Measurements from ENCODE around the gene BSG. TPM values are rescaled to one million over a fixed set of nuclear protein-coding genes. Genes with fewer than 3 reads are reported as not detected.

BSG gene
- total RNA-seq (2014; rRNA removed; shearing (Covaris generic); ENCODE audit: low replicate concordance) = 222 and 323 TPM in 2 replicates

DNA sequence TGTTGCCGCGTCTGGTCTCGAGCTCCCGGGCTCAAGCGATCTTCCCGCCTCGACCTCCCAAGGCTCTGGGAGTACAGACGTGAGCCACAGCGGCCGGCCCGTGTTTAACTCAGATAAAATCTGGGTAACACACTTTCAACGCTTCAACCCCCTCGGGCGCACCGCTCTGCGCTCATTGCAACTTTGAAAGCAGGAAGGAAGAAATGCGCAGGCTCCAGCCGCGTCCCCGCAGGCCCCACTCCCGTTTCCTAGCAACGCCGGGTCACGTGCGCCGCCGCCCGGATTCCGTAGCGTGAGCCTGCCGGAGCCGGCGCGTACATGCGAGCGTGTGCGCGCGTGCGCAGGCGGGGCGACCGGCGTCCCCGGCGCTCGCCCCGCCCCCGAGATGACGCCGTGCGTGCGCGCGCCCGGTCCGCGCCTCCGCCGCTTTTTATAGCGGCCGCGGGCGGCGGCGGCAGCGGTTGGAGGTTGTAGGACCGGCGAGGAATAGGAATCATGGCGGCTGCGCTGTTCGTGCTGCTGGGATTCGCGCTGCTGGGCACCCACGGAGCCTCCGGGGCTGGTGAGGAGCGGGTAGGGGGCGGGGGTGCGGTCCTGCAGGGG, at the start of gene BSG:
Gene BSG, plus strand, starts transcription at position 457 of the 603 bp plus-strand sequence. Its CDS starts 39 bp downstream, at position 496.
- peak; percentile 94 for DNase-seq
- Histone ChIP-seq H3K9me3 (no peaks in the 10 kb centered on the region), H3K27me3 (no peaks in the 10 kb centered on the region), H3K4me3 (peak within 1 kb of the TSS; percentile 69), H3K36me3 (no peaks in the 10 kb centered on the region; the same call in 1 of the 2 replicates)

DNA sequence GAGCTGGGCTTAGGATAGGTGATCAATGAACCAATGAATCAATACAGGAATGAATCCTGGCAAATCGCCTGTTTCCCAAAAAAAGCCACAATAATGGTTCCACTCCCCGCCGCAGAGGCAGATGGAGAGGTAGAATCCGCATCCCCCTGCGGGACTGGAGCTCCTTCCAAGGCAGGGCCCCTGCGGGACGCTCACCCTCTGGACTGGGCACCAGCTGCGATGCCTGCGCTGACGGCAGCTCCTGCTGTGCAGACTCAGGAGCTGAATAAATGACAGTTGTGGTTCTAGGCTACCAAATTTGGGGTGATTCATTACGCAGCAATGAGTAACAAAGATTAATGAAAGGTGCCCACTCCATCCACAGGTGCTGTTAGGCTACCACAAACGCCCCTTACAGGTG, 49.7 kb upstream of the BSG start:
- no peaks in the 10 kb centered on the region for H3K36me3 ChIP-seq
- H3K4me3 ChIP-seq = no peak overlapping the region
- no peaks in the 10 kb centered on the region for H3K27me3 ChIP-seq
- no peaks in the 10 kb centered on the region for H3K9me3 ChIP-seq
- DNase-seq = no peak

DNA sequence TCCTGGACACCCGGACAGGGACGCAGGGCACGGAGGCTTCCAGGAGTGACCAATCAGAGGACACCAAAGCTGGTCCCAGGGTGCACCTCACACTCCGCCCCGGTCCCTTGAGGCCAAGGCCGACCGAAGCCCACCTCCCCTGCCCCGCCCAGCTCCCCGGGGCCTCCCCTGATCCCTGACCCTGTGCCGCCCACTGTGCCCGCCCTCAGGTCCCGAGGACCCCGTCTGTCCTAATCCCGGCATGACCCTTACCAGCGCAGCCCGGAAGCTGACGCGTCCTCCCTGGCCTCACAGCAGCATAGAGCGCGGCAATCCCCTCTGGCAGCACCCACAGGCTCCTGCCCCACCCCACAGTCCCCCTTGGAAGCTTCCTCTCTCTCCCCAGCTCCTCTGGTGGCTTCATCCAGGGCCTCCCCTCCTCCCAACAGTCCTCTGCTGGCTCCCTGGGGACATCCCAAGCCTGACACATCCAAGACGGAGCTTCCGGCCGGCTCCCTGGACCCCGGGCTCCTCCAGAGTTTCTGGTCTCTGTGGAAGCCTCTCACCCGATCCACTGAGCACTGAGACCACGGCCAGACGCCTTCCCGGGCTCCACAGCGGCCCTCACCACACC, 48.2 kb upstream of the BSG start:
- Histone ChIP-seq H3K27me3 (no peaks in the 10 kb centered on the region), H3K4me3 (no peak overlapping the region), H3K9me3 (no peaks in the 10 kb centered on the region), H3K36me3 (no peaks in the 10 kb centered on the region)
- DNase-seq = peak; percentile 49

DNA sequence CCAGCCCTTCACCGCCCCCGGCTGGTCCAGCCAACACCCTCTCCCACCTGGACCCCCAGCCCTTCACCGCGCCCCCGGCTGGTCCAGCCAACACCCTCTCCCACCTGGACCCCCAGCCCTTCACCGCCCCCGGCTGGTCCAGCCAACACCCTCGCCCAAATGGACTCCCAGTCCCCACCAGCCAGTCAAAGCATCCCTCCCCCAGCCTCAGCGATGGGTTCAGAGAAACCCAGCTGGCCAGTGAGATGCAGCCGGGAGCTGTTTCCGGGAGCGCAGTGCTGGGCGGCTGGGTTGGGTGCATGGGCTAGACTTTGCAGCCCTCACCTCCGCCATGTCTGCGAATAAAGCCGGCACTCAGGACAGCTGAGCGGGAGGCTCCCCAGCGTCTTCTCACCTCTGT, 47.4 kb upstream of the BSG start:
- no peaks in the 10 kb centered on the region for H3K27me3 ChIP-seq
- H3K4me3 ChIP-seq = no peak overlapping the region
- no peaks in the 10 kb centered on the region for H3K9me3 ChIP-seq
- no peak for DNase-seq
- no peaks in the 10 kb centered on the region for H3K36me3 ChIP-seq

DNA sequence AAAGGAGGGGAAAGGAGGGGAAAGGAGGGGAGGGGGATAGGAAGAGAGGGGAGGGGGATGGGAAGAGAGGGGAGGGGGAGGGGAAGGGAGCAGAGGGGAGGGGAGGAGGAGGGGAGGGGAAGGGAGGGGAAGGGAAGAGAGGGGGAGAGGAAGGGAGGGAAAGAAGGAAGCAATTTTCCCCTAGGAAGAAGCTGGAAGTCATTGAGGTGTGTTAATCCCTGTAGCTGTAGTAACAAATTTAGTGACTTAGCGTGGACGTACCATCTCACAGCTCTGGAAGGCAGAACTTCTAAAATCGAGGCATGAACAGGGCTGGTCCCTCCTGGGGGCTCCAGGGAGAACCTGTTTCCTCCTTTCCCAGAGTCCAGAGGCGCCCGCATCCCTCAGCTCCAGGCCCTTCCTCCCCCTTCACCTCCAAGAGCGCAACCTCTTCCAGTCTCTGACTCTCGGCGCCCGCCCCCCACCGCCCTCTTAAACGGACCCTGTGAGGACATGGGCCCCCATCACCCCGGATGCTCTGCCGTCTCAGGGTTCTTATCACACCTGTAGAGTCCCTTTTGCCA, 46.5 kb upstream of the BSG start:
- Histone ChIP-seq H3K27me3 (no peaks in the 10 kb centered on the region), H3K4me3 (no peak overlapping the region), H3K36me3 (no peaks in the 10 kb centered on the region), H3K9me3 (no peaks in the 10 kb centered on the region)
- no peak for DNase-seq

DNA sequence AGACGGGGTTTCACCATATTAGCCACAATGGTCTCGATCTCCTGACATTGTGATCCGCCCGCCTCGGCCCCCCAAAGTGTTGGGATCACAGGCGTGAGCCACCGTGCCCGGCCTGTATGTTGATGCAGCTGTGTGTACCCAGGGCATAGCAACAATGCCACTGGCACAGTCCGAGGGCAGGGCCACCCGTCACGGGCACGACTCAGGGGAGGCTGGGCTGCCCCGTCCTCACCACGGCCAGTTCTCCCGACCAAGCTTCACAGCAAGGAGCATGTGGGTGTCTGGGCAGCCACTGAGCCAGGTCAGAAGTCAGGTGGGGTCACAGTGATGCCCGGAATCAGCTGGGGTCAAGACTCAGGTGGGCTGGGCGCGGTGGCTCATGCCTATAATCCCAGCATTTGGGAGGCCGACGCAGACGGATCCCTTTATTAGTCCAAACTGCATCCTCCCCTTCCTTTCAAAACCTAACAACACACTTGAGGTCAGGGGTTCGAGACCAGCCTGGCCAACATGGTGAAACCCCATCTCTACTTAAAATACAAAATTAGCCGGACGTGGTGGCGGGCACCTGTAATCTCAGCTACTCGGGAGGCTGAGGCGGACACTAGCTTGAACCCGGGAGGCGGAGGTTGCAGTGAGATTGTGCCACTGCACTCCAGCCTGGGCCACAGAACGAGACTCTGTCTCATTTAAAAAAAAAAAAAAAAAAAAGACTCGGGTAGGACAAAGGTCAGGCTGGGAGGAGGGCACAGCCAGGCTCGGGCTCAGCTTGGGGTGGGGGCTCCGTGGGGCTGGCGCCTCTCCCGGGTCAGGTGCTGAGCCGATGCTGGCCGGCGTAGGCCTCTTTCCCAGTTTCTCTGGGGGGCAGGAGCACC, 42.0 kb upstream of the BSG start:
- H3K4me3 ChIP-seq = peak overlapping the region; percentile 59
- H3K27me3 ChIP-seq = no peaks in the 10 kb centered on the region
- H3K9me3 ChIP-seq = no peaks in the 10 kb centered on the region
- no peak for DNase-seq
- H3K36me3 ChIP-seq = no peaks in the 10 kb centered on the region

DNA sequence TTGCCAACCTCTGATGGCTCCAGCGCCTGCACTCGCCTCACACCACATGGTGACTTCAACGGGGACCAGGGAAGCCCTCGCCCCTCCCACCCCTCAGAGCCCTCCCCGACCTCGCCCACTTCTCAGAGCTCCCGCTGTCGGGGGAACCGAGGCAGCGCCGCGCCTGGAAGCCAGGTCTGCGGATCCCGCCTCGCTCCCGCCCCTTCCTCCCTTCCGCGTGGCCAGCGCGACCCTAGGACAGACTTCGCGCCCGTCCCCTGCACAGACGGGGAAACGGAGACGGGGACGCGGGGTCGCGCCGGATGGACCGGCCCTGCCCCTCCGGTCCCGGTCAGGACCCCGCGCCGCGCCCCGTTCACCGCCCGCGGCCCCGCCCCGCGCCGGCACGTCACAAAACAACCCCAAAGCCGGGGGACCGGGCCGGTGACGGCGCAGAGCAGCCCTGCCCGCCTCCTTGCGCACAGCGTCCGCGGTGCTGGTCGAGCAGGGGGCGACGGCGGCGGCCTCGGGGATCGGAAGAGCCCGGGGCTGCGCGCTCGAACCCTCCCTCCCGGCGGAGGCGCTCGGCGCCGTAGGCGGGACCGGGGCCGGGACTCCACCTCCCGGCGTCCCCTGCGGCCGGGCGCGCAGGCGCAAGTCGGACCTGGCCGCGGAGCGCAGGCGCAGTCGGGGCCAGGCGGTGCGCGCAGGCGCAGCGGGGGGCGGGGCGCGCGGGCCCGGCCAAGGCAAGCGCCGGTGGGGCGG, 41.2 kb upstream of the BSG start:
- Histone ChIP-seq H3K4me3 (peak overlapping the region; percentile 59), H3K9me3 (no peaks in the 10 kb centered on the region), H3K27me3 (no peaks in the 10 kb centered on the region), H3K36me3 (no peaks in the 10 kb centered on the region)
- peak; percentile 76 for DNase-seq

DNA sequence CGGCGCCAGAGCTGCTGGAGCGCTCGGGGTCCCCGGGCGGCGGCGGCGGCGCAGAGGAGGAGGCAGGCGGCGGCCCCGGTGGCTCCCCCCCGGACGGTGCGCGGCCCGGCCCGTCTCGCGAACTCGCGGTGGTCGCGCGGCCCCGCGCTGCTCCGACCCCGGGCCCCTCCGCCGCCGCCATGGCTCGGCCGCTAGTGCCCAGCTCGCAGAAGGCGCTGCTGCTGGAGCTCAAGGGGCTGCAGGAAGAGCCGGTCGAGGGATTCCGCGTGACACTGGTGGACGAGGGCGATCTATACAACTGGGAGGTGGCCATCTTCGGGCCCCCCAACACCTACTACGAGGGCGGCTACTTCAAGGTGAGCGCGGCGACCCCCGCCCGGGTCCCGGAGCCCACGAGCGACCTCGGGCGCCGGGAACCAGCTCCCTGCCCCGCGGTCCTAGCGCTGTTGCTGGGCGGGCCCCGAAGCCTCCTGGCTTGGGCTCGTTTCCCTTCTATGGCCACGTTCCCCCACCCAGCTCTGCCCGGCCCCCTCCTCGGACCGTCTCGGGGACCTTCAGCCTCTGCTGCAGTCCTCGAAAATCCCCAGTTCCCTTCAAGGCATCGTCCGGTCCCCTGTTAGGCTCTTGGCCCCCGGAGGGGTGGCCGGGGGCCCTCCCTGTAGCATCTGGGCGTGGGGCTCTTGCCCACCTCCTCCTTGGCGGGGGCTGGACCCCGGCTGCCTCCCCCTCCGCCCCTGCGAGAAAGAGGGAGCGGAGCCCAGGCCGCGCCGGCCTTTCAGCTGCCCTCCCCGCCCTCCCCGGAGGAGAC, 40.4 kb upstream of the BSG start, which contains the start of gene CDC34:
Gene CDC34, plus strand, starts transcription at position 8 of the 808 bp plus-strand sequence. Its CDS starts 172 bp downstream, at position 180.
- H3K4me3 ChIP-seq = peak within 1 kb of the TSS; percentile 73
- H3K9me3 ChIP-seq = no peaks in the 10 kb centered on the region
- H3K36me3 ChIP-seq = no peaks in the 10 kb centered on the region
- H3K27me3 ChIP-seq = no peaks in the 10 kb centered on the region
- DNase-seq = no peak

DNA sequence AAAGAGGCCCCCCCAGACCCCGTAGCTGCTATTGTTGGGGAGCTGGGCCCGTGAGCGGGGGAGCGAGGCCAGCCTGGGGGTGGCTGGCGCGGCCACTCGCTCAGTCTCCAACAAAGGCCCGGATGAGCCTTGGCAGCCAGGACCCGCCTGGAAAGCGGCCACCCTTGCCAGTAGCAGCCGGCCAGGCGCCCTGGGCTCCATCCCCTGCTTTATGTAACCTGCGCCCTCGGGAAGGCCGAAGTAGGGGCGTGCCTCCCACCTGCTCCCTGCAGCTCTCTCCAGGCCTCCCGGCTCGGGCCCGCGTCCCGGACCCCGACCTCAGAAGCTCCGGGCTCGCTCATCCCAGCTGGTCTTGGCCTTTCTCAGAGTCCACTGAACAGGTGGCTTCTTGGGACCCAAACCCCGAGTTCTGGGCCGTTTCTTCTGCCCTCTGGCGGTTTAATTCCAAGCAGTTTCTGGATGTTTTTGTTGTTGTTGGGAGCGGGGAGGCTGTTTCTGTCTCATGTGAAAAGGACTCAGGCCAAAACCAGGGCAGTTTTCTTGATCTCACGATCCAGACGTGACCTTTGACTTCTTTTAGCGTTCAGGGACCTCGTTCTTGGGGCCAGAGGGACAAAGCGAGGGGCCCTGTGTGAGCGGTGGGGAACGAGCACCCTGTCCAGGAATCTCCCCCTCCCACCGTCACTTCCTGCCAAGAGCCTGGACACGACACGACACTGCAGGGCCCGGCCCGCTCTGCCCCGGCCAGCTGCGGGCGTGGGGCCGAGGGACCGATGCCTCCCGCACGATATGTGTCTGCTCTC, 39.6 kb upstream of the BSG start:
- H3K4me3 ChIP-seq = peak overlapping the region; percentile 73
- no peaks in the 10 kb centered on the region for H3K27me3 ChIP-seq
- DNase-seq = peak; percentile 59
- H3K9me3 ChIP-seq = no peaks in the 10 kb centered on the region
- H3K36me3 ChIP-seq = no peaks in the 10 kb centered on the region

DNA sequence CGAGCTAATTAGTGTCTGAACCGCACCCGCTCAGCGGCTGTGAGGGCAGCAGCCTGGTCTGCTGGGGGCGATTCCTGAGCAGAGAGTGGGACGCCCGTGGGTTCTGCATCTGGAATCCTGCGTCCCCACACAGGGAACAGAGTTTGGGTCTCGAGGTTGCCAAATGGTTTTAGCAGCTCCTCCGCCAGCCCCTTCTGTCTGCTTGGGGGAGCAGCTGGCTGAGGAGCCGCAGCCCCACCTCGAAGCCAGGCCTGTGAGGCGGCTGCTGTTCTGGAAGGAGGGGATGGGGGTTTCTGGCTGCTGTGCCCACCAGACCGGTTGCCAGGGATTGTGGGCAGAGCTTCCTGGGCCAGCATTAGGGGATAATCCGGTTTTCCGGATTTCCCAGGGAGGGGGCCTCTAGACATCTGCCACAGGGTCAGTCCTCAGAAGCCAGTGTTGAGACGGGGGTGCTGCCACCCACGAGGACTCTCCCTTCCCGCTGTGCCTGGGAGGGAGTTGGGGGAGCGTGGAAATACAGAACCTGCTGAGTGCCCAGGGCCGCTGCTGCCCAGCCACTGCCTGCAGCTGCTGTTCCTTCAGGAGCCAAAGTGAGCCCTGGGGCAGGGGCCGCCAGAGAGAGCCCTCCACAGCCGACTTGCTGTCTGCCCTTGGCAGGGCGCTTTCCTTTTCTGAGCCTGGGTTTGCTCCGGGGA, 38.9 kb upstream of the BSG start:
- Histone ChIP-seq H3K4me3 (peak overlapping the region; percentile 73), H3K36me3 (no peaks in the 10 kb centered on the region), H3K27me3 (no peaks in the 10 kb centered on the region), H3K9me3 (no peaks in the 10 kb centered on the region)
- no peak for DNase-seq

DNA sequence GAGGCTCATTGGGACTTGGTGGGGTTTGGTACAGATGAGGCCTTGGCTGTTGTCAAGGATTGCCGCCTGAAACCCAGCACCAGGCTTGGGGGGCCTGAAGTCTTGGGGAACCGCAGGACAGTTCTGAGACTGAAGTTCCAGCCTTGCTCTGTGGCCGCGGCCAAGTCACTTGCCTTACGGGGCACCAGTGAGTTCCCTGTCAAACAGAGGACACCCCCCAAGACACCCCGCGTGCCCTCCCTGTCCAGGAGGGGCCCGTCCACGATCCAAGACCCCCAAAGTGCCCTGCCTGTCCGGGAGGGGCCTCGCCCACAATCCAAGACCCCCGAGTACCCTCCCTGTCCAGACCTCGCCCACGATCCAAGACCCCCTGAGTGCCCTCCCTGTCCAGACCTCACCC, 38.3 kb upstream of the BSG start:
- Histone ChIP-seq H3K4me3 (no peak overlapping the region), H3K9me3 (no peaks in the 10 kb centered on the region), H3K36me3 (no peaks in the 10 kb centered on the region), H3K27me3 (no peaks in the 10 kb centered on the region)
- DNase-seq = no peak

DNA sequence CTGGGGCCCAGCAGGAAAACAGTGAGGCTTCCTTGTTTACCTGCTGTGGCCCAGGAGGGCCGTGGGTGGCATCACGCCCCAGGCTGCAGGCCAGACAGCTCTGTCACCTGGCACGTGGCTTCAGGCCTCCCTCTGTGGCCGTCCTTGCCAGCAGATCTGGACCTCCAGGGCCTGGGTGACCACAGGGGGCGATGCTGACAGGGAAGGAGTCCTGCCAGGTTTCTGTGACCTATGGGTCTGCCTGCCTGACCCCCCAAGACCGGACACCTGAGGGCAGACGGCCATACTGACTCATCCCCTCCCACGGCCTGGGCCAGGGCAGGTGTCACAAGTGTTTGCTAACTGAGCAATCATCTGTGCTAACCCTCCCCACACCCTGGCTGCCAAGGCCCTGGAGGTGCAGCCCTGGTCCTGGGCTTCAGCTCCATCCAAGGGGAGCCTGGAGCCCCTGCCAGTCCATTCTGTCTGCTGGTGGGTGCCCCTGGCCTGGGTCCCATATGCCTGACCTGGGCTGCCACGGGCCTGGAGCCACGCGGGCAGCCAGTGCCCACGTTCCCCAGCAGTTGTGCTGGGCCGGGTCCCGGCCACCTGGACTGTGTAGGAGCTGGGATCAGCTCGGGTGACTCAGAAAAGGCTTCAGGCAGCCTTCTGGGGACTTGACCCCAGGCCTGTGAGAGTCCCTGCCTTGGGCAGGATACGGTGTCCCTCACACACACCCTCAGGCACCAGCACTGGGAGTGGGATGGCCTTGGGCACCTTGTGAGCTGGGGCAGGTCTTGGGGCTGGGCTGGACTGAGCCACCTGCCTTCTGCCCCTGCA, 37.2 kb upstream of the BSG start:
- no peaks in the 10 kb centered on the region for H3K36me3 ChIP-seq
- DNase-seq = no peak
- H3K27me3 ChIP-seq = no peaks in the 10 kb centered on the region
- no peaks in the 10 kb centered on the region for H3K9me3 ChIP-seq
- H3K4me3 ChIP-seq = no peak overlapping the region

DNA sequence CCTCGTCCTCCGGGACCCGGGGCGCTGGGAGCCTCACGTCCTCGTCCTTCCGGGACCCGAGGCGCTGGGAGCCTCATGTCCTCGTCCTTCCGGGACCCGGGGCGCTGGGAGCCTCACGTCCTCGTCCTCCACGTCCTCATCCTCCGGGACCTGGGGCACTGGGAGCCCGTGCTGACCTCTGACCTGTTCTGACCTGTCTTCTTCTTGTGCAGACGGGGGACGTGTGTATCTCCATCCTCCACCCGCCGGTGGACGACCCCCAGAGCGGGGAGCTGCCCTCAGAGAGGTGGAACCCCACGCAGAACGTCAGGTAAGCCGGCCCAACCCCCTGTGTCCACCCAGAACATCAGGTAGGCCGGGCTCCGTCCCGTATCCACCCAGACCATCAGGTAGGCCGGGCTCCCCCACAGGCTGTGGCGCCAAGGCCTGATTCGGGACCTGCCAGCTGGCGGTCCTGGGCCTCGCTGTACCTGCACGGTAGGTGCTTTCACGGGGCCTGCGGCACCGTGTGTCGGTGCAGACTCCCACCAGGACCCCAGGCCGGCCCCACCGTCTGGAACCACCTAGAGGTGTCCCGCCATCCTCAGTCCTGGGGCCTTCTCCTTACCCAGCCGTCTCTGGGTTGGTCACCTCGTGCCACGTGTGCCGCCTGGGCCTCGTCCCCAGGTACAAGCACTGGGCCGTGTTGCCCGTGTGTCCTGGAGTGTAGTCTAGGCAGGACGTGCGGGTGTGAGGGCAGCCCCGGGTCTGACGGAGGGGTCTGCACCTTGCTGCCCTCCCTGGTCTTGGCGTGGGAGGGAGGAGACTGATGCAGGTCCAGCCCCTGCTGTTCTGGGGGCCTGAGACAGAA, 36.1 kb upstream of the BSG start:
- no peaks in the 10 kb centered on the region for H3K36me3 ChIP-seq
- H3K27me3 ChIP-seq = no peaks in the 10 kb centered on the region
- no peak overlapping the region for H3K4me3 ChIP-seq
- DNase-seq = no peak
- H3K9me3 ChIP-seq = no peaks in the 10 kb centered on the region
